Skeletal muscle satellite cell (primary cell): ENCODE results near the gene NAE1. TPM values are rescaled to one million over a fixed set of nuclear protein-coding genes. Genes with fewer than 3 reads are reported as not detected.
"Not testable (repeated sequence)": the region's sequence is repeated elsewhere in the genome, so short reads cannot be mapped to it uniquely, and the experiment has no call there.

Experiments
- H3K27me3 ChIP-seq: 2 replicates; pipeline ENCODE4 v1.7.0; 2013; ENCODE audit warnings: low read length; ENCODE audit not compliant: control insufficient read depth, insufficient read depth
- H3K36me3 ChIP-seq: 2 replicates; pipeline ENCODE4 v1.7.0; 2013; ENCODE audit warnings: mild to moderate bottlenecking, control low read depth, low read length; ENCODE audit not compliant: insufficient read depth
- H3K4me1 ChIP-seq: 2 replicates; pipeline ENCODE4 v1.7.0; 2013; ENCODE audit warnings: low read length; ENCODE audit not compliant: control insufficient read depth, insufficient read depth
- H3K4me2 ChIP-seq: 2 replicates; pipeline ENCODE4 v1.7.0; 2013; ENCODE audit warnings: mild to moderate bottlenecking, low read length
- H3K4me3 ChIP-seq: 2 replicates; pipeline ENCODE4 v1.7.0; 2013; ENCODE audit warnings: low read length
- H3K9ac ChIP-seq: 2 replicates; pipeline ENCODE4 v1.7.0; 2013; ENCODE audit warnings: mild to moderate bottlenecking, low read depth, low read length, moderate library complexity
- H3K9me3 ChIP-seq: replicated peaks from 2 replicates; pipeline ENCODE4 v1.7.0; 2013; ENCODE audit warnings: mild to moderate bottlenecking, control low read depth, low read length
- total RNA-seq: library from RNA; depleted of rRNA; stranded (reverse); fragments of >200 nt; gene quantifications from 2 replicates; pipeline ENCODE4 v1.2.3, GENCODE V29; 2012; rRNA removed

Gene NAE1
- 70.2 and 78.0 TPM in 2 replicates for total RNA-seq

GRCh38 chr16:66830422-66831404, at the start of gene NAE1:
TSS of gene NAE1 (minus strand) at chr16:66830976. CDS start at chr16:66830899, 77 bp downstream.
- Histone ChIP-seq H3K9ac (peak within 1 kb of the TSS; percentile 92), H3K27me3 (peaks cover 3% of the 10 kb centered on the region), H3K4me2 (peak within 1 kb of the TSS; percentile 82), H3K4me3 (peak within 1 kb of the TSS; percentile 95), H3K9me3 (no peaks in the 10 kb centered on the region), H3K36me3 (peaks cover 18% of the 10 kb centered on the region), H3K4me1 (peaks cover 22% of the 10 kb centered on the region)

GRCh38 chr16:66878067-66878466, 47.3 kb upstream of the NAE1 start:
- Histone ChIP-seq H3K9me3 (no peaks in the 10 kb centered on the region), H3K36me3 (no peaks in the 10 kb centered on the region), H3K27me3 (no peaks in the 10 kb centered on the region), H3K4me2 (no peak overlapping the region), H3K9ac (no peak overlapping the region), H3K4me1 (peaks cover 33% of the 10 kb centered on the region), H3K4me3 (no peak overlapping the region)

- peak overlapping the region; percentile 10 for H3K9ac ChIP-seq
- H3K9me3 ChIP-seq, result no peaks in the 10 kb centered on the region
- H3K36me3 ChIP-seq, result no peaks in the 10 kb centered on the region
- peaks cover 32% of the 10 kb centered on the region for H3K4me1 ChIP-seq
- peak overlapping the region; percentile 50 for H3K4me2 ChIP-seq
- no peak overlapping the region for H3K4me3 ChIP-seq
- H3K27me3 ChIP-seq, result no peaks in the 10 kb centered on the region
Measured at GRCh38 chr16:66874079-66874775, 43.5 kb upstream of the NAE1 start.

GRCh38 chr16:66873685-66874055, 42.9 kb upstream of the NAE1 start:
- H3K36me3 ChIP-seq, result no peaks in the 10 kb centered on the region
- no peak overlapping the region for H3K9ac ChIP-seq
- no peaks in the 10 kb centered on the region for H3K27me3 ChIP-seq
- H3K4me1 ChIP-seq, result peaks cover 32% of the 10 kb centered on the region
- no peaks in the 10 kb centered on the region for H3K9me3 ChIP-seq
- H3K4me2 ChIP-seq, result no peak overlapping the region
- H3K4me3 ChIP-seq, result no peak overlapping the region

DNA sequence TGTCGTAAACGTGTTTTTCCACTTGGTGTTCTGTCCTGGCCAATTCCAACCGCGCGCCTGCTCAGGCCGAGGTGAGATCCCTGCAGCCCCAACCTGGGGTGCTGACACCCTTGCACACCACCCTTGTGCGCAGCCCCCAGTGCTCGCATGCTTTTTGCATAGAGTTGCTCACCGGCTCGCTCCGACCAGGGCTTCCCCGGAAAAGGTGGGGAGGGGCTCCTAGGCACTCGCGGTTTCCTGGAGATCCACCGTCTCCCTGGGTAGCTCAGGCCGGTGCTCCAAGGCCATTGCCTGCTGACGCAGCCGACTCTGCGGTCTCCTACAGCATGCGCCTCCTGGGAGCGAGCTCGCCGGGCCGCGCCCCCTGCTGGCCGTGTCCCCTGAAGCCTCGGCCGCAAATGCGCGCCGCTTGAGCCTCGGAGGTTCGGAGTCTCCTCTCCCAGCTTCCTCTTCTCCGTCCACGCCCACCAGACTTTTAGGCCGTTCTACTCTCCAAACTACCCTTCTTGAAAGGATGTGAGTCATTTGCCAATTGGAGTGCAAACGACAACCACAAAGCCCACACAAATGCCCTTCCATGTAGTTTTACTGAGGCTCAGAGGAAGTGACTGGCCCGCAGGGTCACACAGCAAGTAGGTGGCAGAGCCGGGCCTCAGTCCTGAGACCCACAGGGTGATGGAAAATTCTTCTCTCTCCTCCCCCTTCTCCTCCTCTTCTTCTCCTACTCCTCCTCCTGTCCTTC, 42.3 kb upstream of the NAE1 start:
- no peaks in the 10 kb centered on the region for H3K36me3 ChIP-seq
- no peaks in the 10 kb centered on the region for H3K27me3 ChIP-seq
- no peaks in the 10 kb centered on the region for H3K9me3 ChIP-seq
- peaks cover 30% of the 10 kb centered on the region for H3K4me1 ChIP-seq
- H3K4me3 ChIP-seq, result peak overlapping the region; percentile 71
- peak overlapping the region; percentile 54 for H3K9ac ChIP-seq
- H3K4me2 ChIP-seq, result peak overlapping the region; percentile 93

GRCh38 chr16:66872559-66872942, 41.8 kb upstream of the NAE1 start:
- Histone ChIP-seq H3K4me2 (peak overlapping the region; percentile 93), H3K9me3 (no peaks in the 10 kb centered on the region), H3K9ac (peak overlapping the region; percentile 54), H3K4me1 (peaks cover 28% of the 10 kb centered on the region), H3K4me3 (peak overlapping the region; percentile 71), H3K36me3 (no peaks in the 10 kb centered on the region), H3K27me3 (no peaks in the 10 kb centered on the region)

DNA sequence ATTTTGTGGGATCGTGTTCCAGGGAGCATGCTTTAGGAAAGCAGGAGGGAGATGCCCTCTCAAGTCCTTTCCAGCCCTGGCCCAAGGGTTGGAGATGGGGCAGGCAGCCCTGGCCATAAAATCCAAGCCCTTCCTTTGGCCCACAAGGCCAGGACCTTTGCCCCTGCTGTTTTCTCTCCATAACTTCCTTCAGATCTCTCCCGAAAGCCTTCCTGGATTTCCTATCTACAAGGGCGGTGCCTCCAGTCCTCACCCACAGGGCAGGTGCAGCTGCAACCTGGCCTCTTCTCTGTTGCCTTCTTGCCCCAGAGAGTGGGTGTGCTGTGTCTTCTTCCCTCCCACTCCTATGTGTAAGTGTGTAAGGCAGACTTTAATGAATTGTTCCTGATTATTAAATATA, 41.1 kb upstream of the NAE1 start:
- Histone ChIP-seq H3K36me3 (no peaks in the 10 kb centered on the region), H3K9ac (no peak overlapping the region), H3K4me3 (no peak overlapping the region), H3K9me3 (no peaks in the 10 kb centered on the region), H3K4me2 (no peak overlapping the region), H3K4me1 (peaks cover 28% of the 10 kb centered on the region), H3K27me3 (no peaks in the 10 kb centered on the region)

DNA sequence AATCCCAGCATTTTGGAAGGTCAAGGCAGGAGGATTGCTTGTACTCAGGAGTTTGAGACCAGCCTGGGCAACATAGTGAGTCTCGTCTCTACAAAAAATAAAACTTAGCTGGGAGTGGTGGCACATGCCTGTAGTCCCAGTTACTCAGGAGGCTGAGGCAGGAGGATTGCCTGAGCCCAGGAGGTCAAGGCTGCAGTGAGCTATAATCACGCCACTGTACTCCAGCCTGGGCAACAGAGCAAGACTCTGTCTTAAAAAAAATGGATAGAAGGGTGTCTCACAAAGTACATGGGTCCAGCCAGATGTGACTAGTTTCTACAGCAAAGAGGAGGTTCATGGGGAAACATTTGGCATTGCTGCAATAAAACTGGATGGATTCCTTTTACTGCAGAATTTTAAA, 40.6 kb upstream of the NAE1 start:
- H3K4me1 ChIP-seq, result peaks cover 28% of the 10 kb centered on the region
- not testable (repeated sequence) for H3K4me3 ChIP-seq, H3K9ac ChIP-seq, H3K27me3 ChIP-seq, H3K4me2 ChIP-seq, H3K9me3 ChIP-seq, H3K36me3 ChIP-seq

- H3K9me3 ChIP-seq, result no peaks in the 10 kb centered on the region
Measured at GRCh38 chr16:66869424-66869823, 38.6 kb upstream of the NAE1 start.

GRCh38 chr16:66863707-66864106, 32.9 kb upstream of the NAE1 start:
- H3K9ac ChIP-seq, result no peak overlapping the region
- H3K9me3 ChIP-seq, result no peaks in the 10 kb centered on the region
- H3K27me3 ChIP-seq, result no peaks in the 10 kb centered on the region
- no peaks in the 10 kb centered on the region for H3K36me3 ChIP-seq
- H3K4me3 ChIP-seq, result no peak overlapping the region
- no peak overlapping the region for H3K4me2 ChIP-seq
- peaks cover 6% of the 10 kb centered on the region for H3K4me1 ChIP-seq

More at GRCh38 chr16:66869424-66869823, 38.6 kb upstream of the NAE1 start:
- H3K4me3 ChIP-seq, result no peak overlapping the region
- peaks cover 15% of the 10 kb centered on the region for H3K4me1 ChIP-seq
- H3K4me2 ChIP-seq, result no peak overlapping the region
- no peak overlapping the region for H3K9ac ChIP-seq
- H3K36me3 ChIP-seq, result no peaks in the 10 kb centered on the region
- H3K27me3 ChIP-seq, result no peaks in the 10 kb centered on the region

DNA sequence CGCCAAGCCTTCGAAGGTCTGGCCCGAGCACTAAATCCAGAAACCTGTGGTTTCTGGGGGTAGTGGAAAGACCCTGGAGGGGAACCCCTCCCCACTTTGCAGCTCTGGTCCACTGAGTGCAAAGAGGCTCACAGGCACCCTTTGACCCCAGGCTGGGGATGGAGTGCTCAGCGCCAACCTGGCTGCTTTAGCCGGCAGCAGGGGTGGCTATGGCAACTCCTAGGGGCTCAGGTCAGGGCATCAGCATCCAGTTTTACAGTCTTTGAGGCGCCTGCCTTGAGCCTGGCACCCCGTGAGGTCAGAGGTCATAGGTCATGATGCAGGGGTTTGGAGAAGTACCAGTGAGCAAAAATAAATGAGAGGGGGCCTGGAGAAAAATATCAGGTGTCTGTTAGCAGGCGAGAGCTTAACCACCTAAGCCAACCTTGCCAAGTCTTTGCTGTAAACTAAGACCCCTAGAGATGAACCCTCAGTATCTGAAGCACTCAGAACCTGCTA, 31.3 kb upstream of the NAE1 start:
- Histone ChIP-seq H3K27me3 (no peaks in the 10 kb centered on the region), H3K4me3 (no peak overlapping the region), H3K4me1 (peaks cover 3% of the 10 kb centered on the region), H3K4me2 (no peak overlapping the region), H3K9me3 (no peaks in the 10 kb centered on the region), H3K36me3 (no peaks in the 10 kb centered on the region), H3K9ac (no peak overlapping the region)
